Fibroblast of mammary gland (primary cell): ENCODE results near the gene TOX4.

Source experiments
- DNase-seq: peaks from one replicate; pipeline ENCODE4 v3.0.0-alpha.2; 2010; ENCODE audit warnings: low read depth
- H3K4me3 ChIP-seq: 2 replicates; pipeline ENCODE4 v1.5.1; 2011; ENCODE audit warnings: low read depth, mild to moderate bottlenecking, low read length, moderate library complexity; ENCODE audit not compliant: control insufficient read depth
- CTCF ChIP-seq: conservative IDR thresholded peaks from 2 replicates; pipeline ENCODE4 v1.5.1; 2011; ENCODE audit warnings: low read depth, low read length, inconsistent platforms; ENCODE audit not compliant: control insufficient read depth, insufficient read depth

Gene TOX4

GRCh38 chr14:21525962-21526671, 49.1 kb downstream of the TOX4 start, which contains the start of gene SALL2:
Gene SALL2, minus strand, starts transcription at chr14:21526346. Its CDS starts 219 bp downstream, at chr14:21526127.
- DNase-seq, result peak; percentile 38
- peak within 1 kb of the TSS; percentile 62 for H3K4me3 ChIP-seq
- no peak for TF ChIP-seq CTCF

- no peak overlapping the region for H3K4me3 ChIP-seq
- no peak for DNase-seq
- no peak for TF ChIP-seq CTCF
Observed at GRCh38 chr14:21526672-21527317, 49.8 kb downstream of the TOX4 start.

GRCh38 chr14:21527318-21527679, 50.3 kb downstream of the TOX4 start:
- no peak for TF ChIP-seq CTCF

GRCh38 chr14:21528381-21529348, 51.7 kb downstream of the TOX4 start:
- DNase-seq, result no peak
- no peak for TF ChIP-seq CTCF
- H3K4me3 ChIP-seq, result no peak overlapping the region

More at GRCh38 chr14:21527318-21527679, 50.3 kb downstream of the TOX4 start:
- H3K4me3 ChIP-seq, result no peak overlapping the region
- DNase-seq, result no peak

- DNase-seq, result no peak
- no peak overlapping the region for H3K4me3 ChIP-seq
- TF ChIP-seq CTCF, result no peak
Observed at GRCh38 chr14:21529515-21529914, 52.5 kb downstream of the TOX4 start.

GRCh38 chr14:21533294-21533693, 56.3 kb downstream of the TOX4 start:
- no peak for DNase-seq
- no peak overlapping the region for H3K4me3 ChIP-seq
- no peak for TF ChIP-seq CTCF
